ENCODE data around the gene PCYT1B.

- TF ChIP-seq POLR2AphosphoS5 (IDR thresholded peaks at IDR 0.05; ENCODE audit: borderline replicate concordance, low read depth, low read length): no peak
- TF ChIP-seq EZH2 (IDR thresholded peaks at IDR 0.05): no peak
- no peak for TF ChIP-seq FOXP2 (optimal IDR thresholded peaks at IDR 0.05; ENCODE audit: control extremely low read depth, extremely low read length, insufficient read depth)
Observed at GRCh38 chrX:24694825-24695224, 47.7 kb upstream of the PCYT1B start.

All from SK-N-MC (cell line).